Caco-2 (cell line): Measurements from ENCODE around the gene ACSS2. TPM values are rescaled to one million over a fixed set of nuclear protein-coding genes. Genes with fewer than 3 reads are reported as not detected.

Experiments used
- BruUV-seq: library from RNA; stranded (reverse); fragments of 400-500 nt; replicated peaks from 2 replicates; lab custom pipeline; 2021; lab: Mats Ljungman, UMichigan
- CTCF ChIA-PET: fragments of 300-600 bp; sonication (Branson Sonifier 250); formaldehyde crosslinking; loops from one replicate; lab custom pipeline; 2022; ENCODE audit warnings: antibody characterized with exemption; lab: Charles Lee
- POLR2A ChIA-PET: fragments of 300-600 bp; sonication (Branson Sonifier 250); formaldehyde crosslinking; loops from one replicate; lab custom pipeline; 2022; ENCODE audit warnings: antibody characterized with exemption; lab: Charles Lee
- DNase-seq, 2 experiments: peaks; one replicate each; pipeline versions ENCODE4 v3.0.0 to v3.0.0-alpha.2; 2020 to 2022
- H3K27me3 ChIP-seq: replicated peaks from 2 replicates; pipeline ENCODE4 v1.6.0; 2011; ENCODE audit warnings: low read length; ENCODE audit not compliant: control insufficient read depth, insufficient read depth
- H3K36me3 ChIP-seq: 2 replicates; pipeline ENCODE4 v1.5.1; 2011; ENCODE audit warnings: low read length; ENCODE audit not compliant: control insufficient read depth, insufficient read depth
- H3K4me1 ChIP-seq: fragments of 250-450 bp; sonication (Bioruptor Pico); 2 replicates; pipeline ENCODE4 v1.5.1; 2020; ENCODE audit warnings: mild to moderate bottlenecking
- H3K4me3 ChIP-seq: 2 replicates; pipeline ENCODE4 v1.5.1; 2011; ENCODE audit warnings: low read depth, mild to moderate bottlenecking, control low read depth, low read length
- H3K9me3 ChIP-seq: fragments of 250-450 bp; sonication (Bioruptor Pico); 2 replicates; pipeline ENCODE4 v1.5.1; 2020; ENCODE audit warnings: mild to moderate bottlenecking, moderate library complexity
- H3K27ac Mint-ChIP-seq: one replicate; pipeline ENCODE4 v1.8.0; 2022; ENCODE audit warnings: mixed read lengths; ENCODE audit not compliant: unreplicated experiment
- H3K27me3 Mint-ChIP-seq: one replicate; pipeline ENCODE4 v1.8.0; 2022; ENCODE audit warnings: mixed read lengths; ENCODE audit not compliant: insufficient read depth, unreplicated experiment
- H3K36me3 Mint-ChIP-seq: one replicate; pipeline ENCODE4 v1.8.0; 2022; ENCODE audit warnings: mild to moderate bottlenecking, mixed read lengths; ENCODE audit not compliant: insufficient read depth, unreplicated experiment
- H3K4me1 Mint-ChIP-seq: one replicate; pipeline ENCODE4 v1.8.0; 2022; ENCODE audit warnings: low read depth, mixed read lengths; ENCODE audit not compliant: unreplicated experiment
- H3K4me3 Mint-ChIP-seq: one replicate; pipeline ENCODE4 v1.8.0; 2022; ENCODE audit warnings: mild to moderate bottlenecking, moderate library complexity, mixed read lengths; ENCODE audit not compliant: unreplicated experiment
- H3K9me3 Mint-ChIP-seq: one replicate; pipeline ENCODE4 v1.8.0; 2022; ENCODE audit warnings: mixed read lengths; ENCODE audit not compliant: unreplicated experiment
- intact Hi-C: fragments of 100-400 bp; cut with micrococcal nuclease; formaldehyde crosslinking; loops from one replicate; pipeline ENCODE4 v1.10.0; 2022; ENCODE audit not compliant: unreplicated experiment
- total RNA-seq: library from RNA; stranded (reverse); gene quantifications from 2 replicates; pipeline ENCODE4 v1.2.3, GENCODE V29; 2022
- TF ChIP-seq, protein P1 (sequence below), 2 experiments: fragments of 200-600 bp in 1 of 2; IDR thresholded peaks; 1 replicate in 1 of 2; 2 replicates in 1 of 2; pipeline versions ENCODE4 v1.5.1 to v1.8.0; 2011 to 2022; ENCODE audit warnings: antibody characterized with exemption in 1 of 2, control low read depth in 1 of 2, inconsistent platforms in 1 of 2, low read depth in 1 of 2, low read length in 1 of 2, mild to moderate bottlenecking in 1 of 2, moderate library complexity in 1 of 2; ENCODE audit not compliant: insufficient read depth in 1 of 2, severe bottlenecking in 1 of 2, unreplicated experiment in 1 of 2

ACSS2 gene
- total RNA-seq, 1 experiment from 2014 or later = 76.0 TPM

DNA sequence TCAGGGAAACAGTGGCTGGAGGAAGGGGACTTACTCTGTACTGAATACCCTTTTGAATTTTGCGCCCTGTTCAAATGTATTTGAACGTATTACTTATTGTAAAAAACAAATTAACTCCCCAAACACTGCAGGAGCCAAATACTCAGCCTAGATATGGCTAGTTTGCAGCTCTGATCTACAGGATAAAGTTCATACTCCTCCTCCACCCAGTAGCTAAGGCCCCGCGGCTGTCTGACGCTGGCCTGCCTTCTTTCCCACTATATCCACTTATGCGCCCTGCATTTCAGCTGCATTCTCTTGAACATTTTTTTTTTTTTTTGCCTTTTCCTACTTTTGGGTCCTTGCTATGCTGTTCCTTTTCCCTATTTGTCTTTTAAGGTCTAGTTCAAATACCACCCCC, 72.7 kb downstream of the ACSS2 start:
- ChIA-PET POLR2A (interaction anchor here (0.7 kb wide), 1 partner anchor 49 kb away, joined by 4 read pairs; no protein-coding TSS in a partner anchor), CTCF (interaction anchor here (0.7 to 1.1 kb wide), 2 partner anchors 73 to 76 kb away, joined by 3 to 4 read pairs; partner anchors contain the start of gene GGT7)
- H3K9me3 ChIP-seq = no peaks in the 10 kb centered on the region
- no peak overlapping the region for H3K27ac Mint-ChIP-seq
- TF ChIP-seq, protein P1, sequence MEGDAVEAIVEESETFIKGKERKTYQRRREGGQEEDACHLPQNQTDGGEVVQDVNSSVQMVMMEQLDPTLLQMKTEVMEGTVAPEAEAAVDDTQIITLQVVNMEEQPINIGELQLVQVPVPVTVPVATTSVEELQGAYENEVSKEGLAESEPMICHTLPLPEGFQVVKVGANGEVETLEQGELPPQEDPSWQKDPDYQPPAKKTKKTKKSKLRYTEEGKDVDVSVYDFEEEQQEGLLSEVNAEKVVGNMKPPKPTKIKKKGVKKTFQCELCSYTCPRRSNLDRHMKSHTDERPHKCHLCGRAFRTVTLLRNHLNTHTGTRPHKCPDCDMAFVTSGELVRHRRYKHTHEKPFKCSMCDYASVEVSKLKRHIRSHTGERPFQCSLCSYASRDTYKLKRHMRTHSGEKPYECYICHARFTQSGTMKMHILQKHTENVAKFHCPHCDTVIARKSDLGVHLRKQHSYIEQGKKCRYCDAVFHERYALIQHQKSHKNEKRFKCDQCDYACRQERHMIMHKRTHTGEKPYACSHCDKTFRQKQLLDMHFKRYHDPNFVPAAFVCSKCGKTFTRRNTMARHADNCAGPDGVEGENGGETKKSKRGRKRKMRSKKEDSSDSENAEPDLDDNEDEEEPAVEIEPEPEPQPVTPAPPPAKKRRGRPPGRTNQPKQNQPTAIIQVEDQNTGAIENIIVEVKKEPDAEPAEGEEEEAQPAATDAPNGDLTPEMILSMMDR (IDR thresholded peaks at IDR 0.05; ENCODE audit: insufficient read depth in 1 of 2, low read depth in 1 of 2, low read length in 1 of 2, severe bottlenecking in 1 of 2, unreplicated experiment in 1 of 2) = no peak
- no peaks in the 10 kb centered on the region for H3K9me3 Mint-ChIP-seq
- H3K36me3 Mint-ChIP-seq = peaks cover 19% of the 10 kb centered on the region
- no peaks in the 10 kb centered on the region for H3K4me1 Mint-ChIP-seq
- BruUV-seq = no TSS peak
- no peak overlapping the region for H3K4me3 Mint-ChIP-seq
- 0 out of 2 replicates have a peak, but pooled peaks cover 4% of the 10 kb centered on the region for H3K36me3 ChIP-seq
- no peaks in the 10 kb centered on the region for H3K27me3 Mint-ChIP-seq
- H3K27me3 ChIP-seq = no peaks in the 10 kb centered on the region
- no peak overlapping the region for H3K4me3 ChIP-seq
- intact Hi-C loops = no loop called here
- no peak for DNase-seq
- H3K4me1 ChIP-seq = no peaks in the 10 kb centered on the region

GRCh38 chr20:34951252-34951651, 74.8 kb downstream of the ACSS2 start:
- Histone ChIP-seq H3K27me3 (no peaks in the 10 kb centered on the region), H3K36me3 (no peaks in the 10 kb centered on the region), H3K4me3 (no peak overlapping the region), H3K9me3 (no peaks in the 10 kb centered on the region), H3K4me1 (peaks cover 2% of the 10 kb centered on the region)
- DNase-seq = no peak
- no peak overlapping the region for H3K4me3 Mint-ChIP-seq
- ChIA-PET POLR2A (interaction anchor here (0.6 kb wide), 1 partner anchor 75 kb away, joined by 13 read pairs; the partner anchor contains the start of gene ACSS2), CTCF (interaction anchor here (0.7 to 1.7 kb wide), 3 partner anchors 75 to 79 kb away, joined by 3 to 6 read pairs (median 4); partner anchors contain the start of gene GGT7)
- no peak overlapping the region for H3K27ac Mint-ChIP-seq
- H3K4me1 Mint-ChIP-seq = peaks cover 16% of the 10 kb centered on the region
- no peaks in the 10 kb centered on the region for H3K9me3 Mint-ChIP-seq
- H3K27me3 Mint-ChIP-seq = no peaks in the 10 kb centered on the region
- peaks cover 29% of the 10 kb centered on the region for H3K36me3 Mint-ChIP-seq
- BruUV-seq = no TSS peak
- TF ChIP-seq, protein P1 (IDR thresholded peaks at IDR 0.05; ENCODE audit: insufficient read depth in 1 of 2, low read depth in 1 of 2, low read length in 1 of 2, severe bottlenecking in 1 of 2, unreplicated experiment in 1 of 2) = no peak
- intact Hi-C loops = loop anchor here (10.0 kb wide), 1 partner anchor 254 kb away; no protein-coding TSS in a partner anchor

- Mint-ChIP-seq H3K4me1 (peaks cover 19% of the 10 kb centered on the region), H3K27me3 (no peaks in the 10 kb centered on the region), H3K9me3 (no peaks in the 10 kb centered on the region), H3K36me3 (peaks cover 29% of the 10 kb centered on the region), H3K27ac (no peak overlapping the region), H3K4me3 (no peak overlapping the region)
- ChIA-PET POLR2A (interaction anchor here (0.6 kb wide), 2 partner anchors 75 to 219 kb away, joined by 3 to 13 read pairs; partner anchors contain the start of gene ACSS2), CTCF (interaction anchor here (1.2 to 1.7 kb wide), 2 partner anchors 76 to 78 kb away, joined by 4 to 6 read pairs; no protein-coding TSS in a partner anchor)
- BruUV-seq = no TSS peak
- Histone ChIP-seq H3K4me3 (no peak overlapping the region), H3K9me3 (no peaks in the 10 kb centered on the region), H3K27me3 (no peaks in the 10 kb centered on the region), H3K36me3 (no peaks in the 10 kb centered on the region), H3K4me1 (peaks cover 5% of the 10 kb centered on the region)
- intact Hi-C loops = loop anchor here (10.0 kb wide), 1 partner anchor 253 kb away; no protein-coding TSS in a partner anchor
- DNase-seq = no peak
- TF ChIP-seq, protein P1 (IDR thresholded peaks at IDR 0.05; ENCODE audit: insufficient read depth in 1 of 2, low read depth in 1 of 2, low read length in 1 of 2, severe bottlenecking in 1 of 2, unreplicated experiment in 1 of 2) = no peak
These were observed 75.2 kb downstream of the ACSS2 start for GRCh38 chr20:34951652-34952051.
